Coronary artery (tissue), 2 donors: Measurements from ENCODE around the gene ADAMTS3.

ENCODE experiments used
- DNase-seq: peaks from one replicate; pipeline ENCODE4 v3.0.0-alpha.2; 2017; ENCODE audit warnings: low spot score
- H3K27ac ChIP-seq, 2 donors: fragments of 200-600 bp; sonication (generic); one replicate each; pipeline ENCODE4 v1.5.1; 2016 to 2019
- H3K4me3 ChIP-seq: fragments of 200-600 bp; sonication (generic); 2 replicates; pipeline ENCODE4 v1.5.1; 2016; ENCODE audit warnings: mild to moderate bottlenecking, moderate library complexity
- CTCF ChIP-seq: fragments of 200-600 bp; sonication (generic); IDR thresholded peaks from one replicate; pipeline ENCODE4 v1.5.1; 2019; ENCODE audit warnings: antibody characterized with exemption

ADAMTS3 gene

GRCh38 chr4:72587334-72587733 is 18.3 kb upstream of the ADAMTS3 start:
- Histone ChIP-seq H3K27ac (no peak overlapping the region), H3K4me3 (no peak overlapping the region)
- no peak for TF ChIP-seq CTCF
- no peak for DNase-seq

- no peak overlapping the region for H3K27ac ChIP-seq
- DNase-seq = no peak
- no peak for TF ChIP-seq CTCF
- H3K4me3 ChIP-seq = no peak overlapping the region
These were observed 13.8 kb upstream of the ADAMTS3 start for GRCh38 chr4:72582853-72583252.

- H3K4me3 ChIP-seq = no peak overlapping the region
- H3K27ac ChIP-seq = no peak overlapping the region
- no peak for DNase-seq
- TF ChIP-seq CTCF = no peak
These were observed 8.2 kb upstream of the ADAMTS3 start for GRCh38 chr4:72577211-72577610.

DNA sequence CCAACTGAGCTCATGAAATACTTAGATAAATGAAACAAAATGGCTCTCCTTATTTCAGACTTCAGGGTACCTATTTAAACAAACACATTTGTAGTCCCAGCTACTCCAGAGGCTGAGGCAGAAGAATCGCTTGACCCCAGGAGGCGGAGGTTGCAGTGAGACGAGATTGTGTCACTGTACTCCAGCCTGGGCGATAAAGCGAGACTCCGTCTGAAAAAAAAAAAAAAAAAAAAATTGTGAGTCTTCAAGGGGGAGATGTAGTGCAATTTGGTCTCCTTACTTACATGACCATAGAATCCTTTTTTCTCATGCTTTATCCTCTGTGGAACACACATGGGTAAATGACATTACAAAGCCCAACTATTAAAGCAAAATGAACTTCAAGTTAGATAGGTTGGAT is 2.3 kb upstream of the ADAMTS3 start:
- no peak for TF ChIP-seq CTCF
- no peak overlapping the region for H3K4me3 ChIP-seq
- no peak overlapping the region for H3K27ac ChIP-seq
- DNase-seq = no peak

GRCh38 chr4:72569719-72570235 is 756 bp upstream of the ADAMTS3 start:
- Histone ChIP-seq H3K4me3 (peak overlapping the region; percentile 82), H3K27ac (peak overlapping the region; percentile 84 to 85)
- no peak for DNase-seq
- TF ChIP-seq CTCF = no peak

DNA sequence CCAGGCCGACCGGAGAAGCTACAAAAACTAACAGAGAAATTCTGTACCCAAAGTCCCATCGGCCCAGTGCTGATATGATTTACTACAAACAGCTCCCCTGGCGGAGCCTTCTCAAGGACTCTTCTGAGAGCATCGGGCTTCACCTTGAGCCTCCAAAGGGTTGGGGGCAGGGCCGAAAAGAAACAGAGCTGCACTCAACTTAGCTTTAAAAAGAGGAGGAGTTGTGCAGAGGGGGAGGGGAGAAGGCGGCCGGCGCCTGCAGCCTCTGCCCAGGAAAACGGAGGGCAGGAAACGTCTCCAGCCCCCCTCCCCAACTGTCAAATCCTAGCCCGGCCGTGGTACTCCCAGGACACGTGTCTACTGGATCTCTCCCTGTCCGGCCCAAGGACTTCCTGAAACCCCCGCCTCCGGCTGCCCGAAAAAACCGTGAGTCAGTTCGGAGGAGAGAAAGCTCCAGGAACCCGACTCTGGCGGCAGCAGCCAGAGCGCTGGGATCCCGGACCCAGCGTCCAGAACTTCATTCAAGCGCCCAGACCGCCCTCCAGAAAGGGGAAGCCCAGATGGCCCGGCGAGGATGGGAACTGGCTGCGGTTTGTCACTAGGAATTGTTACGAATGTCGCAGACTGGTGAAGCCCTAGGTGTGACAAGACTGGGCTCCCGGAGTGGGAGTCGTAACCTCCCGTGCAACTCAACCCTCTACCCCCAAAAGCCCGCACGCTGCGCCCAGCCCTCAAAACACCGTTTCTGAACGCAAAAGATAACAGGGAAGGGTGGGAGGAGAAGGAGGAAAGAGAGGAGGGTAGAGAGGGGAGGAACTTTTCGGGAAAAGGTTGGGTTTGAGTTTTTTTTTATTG is 973 bp downstream of the ADAMTS3 start:
- DNase-seq = peak; percentile 87
- peak overlapping the region; percentile 82 for H3K4me3 ChIP-seq
- TF ChIP-seq CTCF = no peak
- peak overlapping the region; percentile 84 to 85 for H3K27ac ChIP-seq

GRCh38 chr4:72567036-72567435 is 2.0 kb downstream of the ADAMTS3 start:
- peak overlapping the region; percentile 84 to 85 for H3K27ac ChIP-seq
- DNase-seq = no peak
- TF ChIP-seq CTCF = no peak
- no peak overlapping the region for H3K4me3 ChIP-seq
